ENCODE data around the gene DCC. TPM values are rescaled to one million over a fixed set of nuclear protein-coding genes. Genes with fewer than 3 reads are reported as not detected.

DCC gene
- total RNA-seq, 4 donors from 2014 or later: 0.84 to 1.2 TPM; not detected in 2

GRCh38 chr18:52496426-52496825 is 156.4 kb downstream of the DCC start:
- Histone ChIP-seq H3K4me3 (no peak overlapping the region), H3K9me3 (peaks cover 0 to 23% (median 4%) of the 10 kb centered on the region in 4 donors), H3K27me3 (no peaks in the 10 kb centered on the region), H3K27ac (no peak overlapping the region), H3K4me1 (no peaks in the 10 kb centered on the region), H3K36me3 (no peaks in the 10 kb centered on the region)
- DNase-seq (ENCODE audit: low spot score in 2 of 2): no peak
- TF ChIP-seq POLR2A (IDR thresholded peaks at IDR 0.05) (no peak), EP300 (IDR thresholded peaks at IDR 0.05) (no peak), CTCF (IDR thresholded peaks at IDR 0.05) (no peak)

GRCh38 chr18:52499016-52499415 is 159.0 kb downstream of the DCC start:
- TF ChIP-seq CTCF (IDR thresholded peaks at IDR 0.05) (no peak), EP300 (IDR thresholded peaks at IDR 0.05) (no peak), POLR2A (IDR thresholded peaks at IDR 0.05) (no peak)
- Histone ChIP-seq H3K4me3 (no peak overlapping the region), H3K36me3 (no peaks in the 10 kb centered on the region), H3K9me3 (peaks cover 0 to 15% (median 4%) of the 10 kb centered on the region in 4 donors), H3K27me3 (no peaks in the 10 kb centered on the region), H3K4me1 (no peaks in the 10 kb centered on the region), H3K27ac (no peak overlapping the region)
- WGBS, 2 donors: 67 to 73% methylated on average over 6 of the region's 6 CpGs
- DNase-seq (ENCODE audit: low spot score in 2 of 2): no peak

- 39 to 43% methylated on average over 3 of the region's 3 CpGs for WGBS, 2 donors
- H3K36me3 ChIP-seq: no peaks in the 10 kb centered on the region
- no peak overlapping the region for H3K4me3 ChIP-seq
- H3K4me1 ChIP-seq: no peaks in the 10 kb centered on the region
- TF ChIP-seq POLR2A (IDR thresholded peaks at IDR 0.05) (no peak), EP300 (IDR thresholded peaks at IDR 0.05) (no peak), CTCF (IDR thresholded peaks at IDR 0.05) (no peak)
- H3K27me3 ChIP-seq: no peaks in the 10 kb centered on the region
- H3K27ac ChIP-seq: no peak overlapping the region
- DNase-seq (ENCODE audit: low spot score in 2 of 2): no peak
- H3K9me3 ChIP-seq: peaks cover 0 to 9% (median 3%) of the 10 kb centered on the region in 4 donors
These were observed 159.6 kb downstream of the DCC start for GRCh38 chr18:52499644-52500043.

- TF ChIP-seq CTCF (IDR thresholded peaks at IDR 0.05) (no peak), EP300 (IDR thresholded peaks at IDR 0.05) (no peak), POLR2A (IDR thresholded peaks at IDR 0.05) (no peak)
- DNase-seq (ENCODE audit: low spot score in 2 of 2): no peak
- no peaks in the 10 kb centered on the region for H3K9me3 ChIP-seq
- WGBS, 2 donors: 78 to 93% methylated on average over 5 of the region's 5 CpGs
- H3K4me3 ChIP-seq: no peak overlapping the region
- no peak overlapping the region for H3K27ac ChIP-seq
- no peaks in the 10 kb centered on the region for H3K36me3 ChIP-seq
- no peaks in the 10 kb centered on the region for H3K4me1 ChIP-seq
- no peaks in the 10 kb centered on the region for H3K27me3 ChIP-seq
These were observed 164.6 kb downstream of the DCC start for GRCh38 chr18:52504589-52504988.

- H3K4me1 ChIP-seq: no peaks in the 10 kb centered on the region
- H3K4me3 ChIP-seq: no peak overlapping the region
- no peak overlapping the region for H3K27ac ChIP-seq
- no peaks in the 10 kb centered on the region for H3K27me3 ChIP-seq
- no peak for DNase-seq (ENCODE audit: low spot score in 2 of 2)
- TF ChIP-seq POLR2A (IDR thresholded peaks at IDR 0.05): no peak
- no peak for TF ChIP-seq CTCF (IDR thresholded peaks at IDR 0.05)
- no peak for TF ChIP-seq EP300 (IDR thresholded peaks at IDR 0.05)
- H3K9me3 ChIP-seq: no peaks in the 10 kb centered on the region
- H3K36me3 ChIP-seq: no peaks in the 10 kb centered on the region
- WGBS, 2 donors: 50 to 53% methylated on average over 3 of the region's 3 CpGs
These were observed 170.1 kb downstream of the DCC start for GRCh38 chr18:52510139-52510538.

All from tibial nerve (tissue), 4 donors.